DMS79 treated with DMSO at 0.1 percent for 48 hours (cell line): ENCODE data around the gene SLC4A3.

ENCODE experiments used
- DNase-seq: peaks from one replicate; lab custom pipeline; 2025; lab: John Stamatoyannopoulos, UW

Gene SLC4A3

GRCh38 chr2:219613461-219614070 is 13.9 kb upstream of the SLC4A3 start:
- no peak for DNase-seq

- no peak for DNase-seq
Measured at GRCh38 chr2:219614076-219614860, 13.2 kb upstream of the SLC4A3 start.

- DNase-seq = no peak
Measured at GRCh38 chr2:219615036-219615435, 12.4 kb upstream of the SLC4A3 start.

- no peak for DNase-seq
Measured at GRCh38 chr2:219615894-219616293, 11.5 kb upstream of the SLC4A3 start.

- no peak for DNase-seq
Measured at GRCh38 chr2:219616550-219616949, 10.9 kb upstream of the SLC4A3 start.

- no peak for DNase-seq
Measured at GRCh38 chr2:219618733-219619122, 8.7 kb upstream of the SLC4A3 start.

- DNase-seq = no peak
Measured at GRCh38 chr2:219619235-219619634, 8.2 kb upstream of the SLC4A3 start.

GRCh38 chr2:219620546-219620945 is 6.9 kb upstream of the SLC4A3 start:
- DNase-seq = no peak

- no peak for DNase-seq
Measured at GRCh38 chr2:219621935-219622334, 5.5 kb upstream of the SLC4A3 start.

GRCh38 chr2:219622472-219622871 is 5.0 kb upstream of the SLC4A3 start:
- no peak for DNase-seq

- DNase-seq = no peak
Measured at GRCh38 chr2:219624565-219624964, 2.9 kb upstream of the SLC4A3 start.

GRCh38 chr2:219625179-219625578 is 2.3 kb upstream of the SLC4A3 start:
- no peak for DNase-seq

GRCh38 chr2:219626540-219626939 is 890 bp upstream of the SLC4A3 start:
- DNase-seq = no peak

- DNase-seq = no peak
Measured at GRCh38 chr2:219628235-219628985, 980 bp downstream of the SLC4A3 start.

GRCh38 chr2:219628986-219629901 is 1.8 kb downstream of the SLC4A3 start:
- no peak for DNase-seq

GRCh38 chr2:219629976-219630695 is 2.7 kb downstream of the SLC4A3 start:
- no peak for DNase-seq

GRCh38 chr2:219630770-219631405 is 3.5 kb downstream of the SLC4A3 start:
- no peak for DNase-seq

GRCh38 chr2:219631406-219631891 is 4.0 kb downstream of the SLC4A3 start:
- DNase-seq = no peak

- DNase-seq = no peak
Measured at GRCh38 chr2:219631904-219632759, 4.7 kb downstream of the SLC4A3 start.

- DNase-seq = no peak
Measured at GRCh38 chr2:219632760-219633105, 5.3 kb downstream of the SLC4A3 start.
